ENCODE measurements around the gene KIF24.

GRCh38 chr9:34343090-34343489, 14.0 kb upstream of the KIF24 start:
- TF ChIP-seq POLR2A (IDR thresholded peaks at IDR 0.05) (no peak), CTCF (IDR thresholded peaks at IDR 0.05) (no peak)

Data from prostate gland (tissue), 2 donors.